ENCODE data around the gene SCFD2.

DNA sequence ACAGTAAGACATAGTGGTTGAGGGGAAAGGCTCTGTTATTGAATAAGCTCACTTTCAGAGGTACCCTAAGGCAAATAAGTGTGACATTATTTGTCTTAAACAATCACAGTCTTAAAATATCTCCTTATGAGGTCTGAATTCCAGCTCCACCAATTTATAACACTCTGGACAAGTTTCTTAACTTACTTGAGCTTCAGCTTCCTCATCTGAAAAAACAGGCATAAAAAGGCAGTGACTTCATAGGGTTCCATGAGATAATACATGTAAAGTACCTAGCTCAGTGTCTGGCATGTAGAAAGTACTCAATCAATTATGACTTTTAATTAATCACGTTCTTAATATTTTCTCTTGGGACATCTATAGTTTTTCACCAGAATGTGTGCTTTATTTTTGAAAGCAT is 301.3 kb downstream of the SCFD2 start:
- TF ChIP-seq CTCF (conservative IDR thresholded peaks at IDR 0.05; ENCODE audit: low read depth, low read length): no peak
- TF ChIP-seq EZH2 (IDR thresholded peaks at IDR 0.05; ENCODE audit: borderline replicate concordance, low read depth, low read length, poor library complexity, severe bottlenecking): no peak

Measured in A673 (cell line).